Spinal cord (tissue), 4 donors: Measurements from ENCODE around the gene APCS. TPM values are rescaled to one million over a fixed set of nuclear protein-coding genes. Genes with fewer than 3 reads are reported as not detected.

Experiments
- polyA plus RNA-seq, 2 donors: library from polyadenylated mRNA; unstranded; fragments of 120-200 nt; gene quantifications; one replicate each; pipeline ENCODE4 v1.2.1, GENCODE V29; 2013; ENCODE audit not compliant: insufficient read length in 2 of 2
- total RNA-seq, 2 donors: library from RNA; depleted of rRNA in 1 of 2; stranded (reverse); fragments of 120-200 nt in 1 of 2; fragments of >200 nt in 1 of 2; gene quantifications; one replicate each; pipeline versions ENCODE4 v1.2.3 to v1.2.4, GENCODE V29; 2013 to 2014

APCS gene
- total and polyA plus RNA-seq, 4 donors = not detected

Other genes starting within 250 kb of the APCS start
- gene OR10J4, start 155.6 kb upstream of the APCS start, total RNA-seq = not detected
- gene OR10J4, start 155.6 kb upstream of the APCS start, polyA plus RNA-seq = not detected
- not detected for gene OR10J1, start 148.1 kb upstream of the APCS start, total RNA-seq
- under 1 TPM in 1 of 2 donors, not detected in 1; 0.06 TPM for gene OR10J1, start 148.1 kb upstream of the APCS start, polyA plus RNA-seq
- not detected for gene OR10J5, start 51.8 kb upstream of the APCS start, total RNA-seq
- not detected for gene OR10J5, start 51.8 kb upstream of the APCS start, polyA plus RNA-seq
- not detected for gene CRP, start 126.8 kb downstream of the APCS start, total RNA-seq
- not detected for gene CRP, start 126.8 kb downstream of the APCS start, polyA plus RNA-seq
- 10 to 100 TPM; 11.8 to 30.5 TPM for gene DUSP23, start 193.1 kb downstream of the APCS start, total RNA-seq
- 10 to 100 TPM; 21.3 to 24.9 TPM for gene DUSP23, start 193.1 kb downstream of the APCS start, polyA plus RNA-seq
- gene FCRL6, start 214.5 kb downstream of the APCS start, total RNA-seq = under 1 TPM in 1 of 2 donors, not detected in 1; 0.20 TPM
- not detected for gene FCRL6, start 214.5 kb downstream of the APCS start, polyA plus RNA-seq
- under 1 TPM; 0.17 to 0.40 TPM for gene SLAMF8, start 239.0 kb downstream of the APCS start, total RNA-seq
- gene SLAMF8, start 239.0 kb downstream of the APCS start, polyA plus RNA-seq = not detected